Ishikawa (cell line): Measurements from ENCODE around the gene KBTBD4.

Experiments used
- EP300 ChIP-seq: IDR thresholded peaks from 2 replicates; pipeline ENCODE4 v1.6.1; 2012; ENCODE audit warnings: borderline replicate concordance
- TF ChIP-seq, protein P1 (sequence below): IDR thresholded peaks from 2 replicates; pipeline ENCODE4 v1.6.1; 2012

- TF ChIP-seq, protein P1, sequence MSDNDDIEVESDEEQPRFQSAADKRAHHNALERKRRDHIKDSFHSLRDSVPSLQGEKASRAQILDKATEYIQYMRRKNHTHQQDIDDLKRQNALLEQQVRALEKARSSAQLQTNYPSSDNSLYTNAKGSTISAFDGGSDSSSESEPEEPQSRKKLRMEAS: no peak
- TF ChIP-seq EP300: no peak
Observed at GRCh38 chr11:47615249-47615648, 36.5 kb upstream of the KBTBD4 start.
